SU-DHL-6 (cell line): ENCODE data around the gene DOCK1.

Source experiments
- H2AFZ ChIP-seq: fragments of 200-600 bp; sonication (generic); 2 replicates; pipeline ENCODE4 v1.6.1; 2014; ENCODE audit warnings: low read depth, mild to moderate bottlenecking, moderate library complexity, mixed read lengths, antibody characterized with exemption, low read length; ENCODE audit not compliant: severe bottlenecking
- H3F3A ChIP-seq: fragments of 200-600 bp; shearing (Covaris generic); 2 replicates; pipeline ENCODE4 v1.6.0; 2016; ENCODE audit warnings: antibody characterized with exemption, mild to moderate bottlenecking; ENCODE audit not compliant: insufficient read depth
- H3K27ac ChIP-seq: fragments of 200-600 bp; sonication (generic); 2 replicates; pipeline ENCODE4 v1.5.1; 2016; ENCODE audit warnings: low read depth, mild to moderate bottlenecking, low read length, moderate library complexity, mixed read lengths
- H3K27me3 ChIP-seq: fragments of 200-600 bp; sonication (generic), shearing (Covaris generic); 2 replicates; pipeline ENCODE4 v1.6.0; 2014; ENCODE audit warnings: mild to moderate bottlenecking, low read length
- H3K36me3 ChIP-seq: fragments of 200-600 bp; sonication (generic); 2 replicates; pipeline ENCODE4 v1.6.1; 2014; ENCODE audit warnings: mild to moderate bottlenecking, low read length, mixed read lengths
- H3K4me2 ChIP-seq: fragments of 300-600, 200-600 bp; shearing (Covaris generic), sonication (generic); 2 replicates; pipeline ENCODE4 v1.6.0; 2014; ENCODE audit warnings: low read length, low read depth, mild to moderate bottlenecking; ENCODE audit not compliant: poor library complexity, severe bottlenecking
- H3K4me3 ChIP-seq: fragments of 200-600 bp; sonication (generic); 2 replicates; pipeline ENCODE4 v1.5.1; 2014; ENCODE audit warnings: antibody characterized with exemption, low read length, mild to moderate bottlenecking, mixed read lengths; ENCODE audit not compliant: insufficient read depth, poor library complexity, severe bottlenecking
- H3K79me2 ChIP-seq: fragments of 200-600 bp; sonication (generic); 2 replicates; pipeline ENCODE4 v1.6.1; 2014; ENCODE audit warnings: mild to moderate bottlenecking, low read length, moderate library complexity; ENCODE audit not compliant: insufficient read depth
- H3K9ac ChIP-seq: fragments of 200-600 bp; sonication (generic); 2 replicates; pipeline ENCODE4 v1.7.0; 2014; ENCODE audit warnings: mild to moderate bottlenecking, low read length
- H3K9me2 ChIP-seq: fragments of 200-600 bp; sonication (generic); replicated peaks from 2 replicates; pipeline ENCODE4 v1.6.1; 2014; ENCODE audit warnings: low read length; ENCODE audit not compliant: insufficient read depth
- H3K9me3 ChIP-seq: fragments of 200-600 bp; sonication (generic); 2 replicates; pipeline ENCODE4 v1.6.1; 2014; ENCODE audit warnings: low read length, mixed read lengths; ENCODE audit not compliant: insufficient read depth
- H4K20me1 ChIP-seq: fragments of 200-600 bp; sonication (generic); 2 replicates; pipeline ENCODE4 v1.6.1; 2014; ENCODE audit warnings: low read depth, mild to moderate bottlenecking, antibody characterized with exemption, low read length, moderate library complexity, mixed read lengths
- CTCF ChIP-seq: fragments of 200-600 bp; sonication (generic); IDR thresholded peaks from one replicate; pipeline ENCODE4 v1.5.1; 2017; ENCODE audit warnings: antibody characterized with exemption, mild to moderate bottlenecking, low read length, moderate library complexity; ENCODE audit not compliant: insufficient read depth, poor library complexity, severe bottlenecking
- EZH2phosphoT487 ChIP-seq: fragments of 200-600 bp; sonication (generic), shearing (Covaris generic); conservative IDR thresholded peaks from 2 replicates; pipeline ENCODE4 v1.6.1; 2018; ENCODE audit warnings: mild to moderate bottlenecking, antibody characterized with exemption, low read length, moderate library complexity, mixed read lengths

The DOCK1 gene

GRCh38 chr10:126921162-126921561 lies 15.9 kb downstream of the DOCK1 start:
- Histone ChIP-seq H3K9ac (no peak overlapping the region), H2AFZ (no peak overlapping the region), H4K20me1 (no peaks in the 10 kb centered on the region), H3F3A (no peaks in the 10 kb centered on the region), H3K36me3 (no peaks in the 10 kb centered on the region), H3K27ac (no peak overlapping the region), H3K4me3 (no peak overlapping the region), H3K4me2 (no peak overlapping the region), H3K9me3 (no peaks in the 10 kb centered on the region), H3K27me3 (no peaks in the 10 kb centered on the region), H3K9me2 (no peaks in the 10 kb centered on the region), H3K79me2 (no peaks in the 10 kb centered on the region)
- TF ChIP-seq EZH2phosphoT487: no peak
- TF ChIP-seq CTCF: no peak

GRCh38 chr10:126921974-126922525 lies 16.8 kb downstream of the DOCK1 start:
- Histone ChIP-seq H3F3A (no peaks in the 10 kb centered on the region), H2AFZ (no peak overlapping the region), H3K79me2 (no peaks in the 10 kb centered on the region), H3K9me2 (no peaks in the 10 kb centered on the region), H3K9ac (no peak overlapping the region), H3K4me3 (no peak overlapping the region), H3K27ac (no peak overlapping the region), H3K27me3 (no peaks in the 10 kb centered on the region), H3K4me2 (no peak overlapping the region), H3K9me3 (no peaks in the 10 kb centered on the region), H3K36me3 (no peaks in the 10 kb centered on the region), H4K20me1 (no peaks in the 10 kb centered on the region)
- TF ChIP-seq EZH2phosphoT487 (no peak), CTCF (no peak)

GRCh38 chr10:126924180-126924914 lies 19.1 kb downstream of the DOCK1 start:
- Histone ChIP-seq H3K9ac (no peak overlapping the region), H3K9me2 (no peaks in the 10 kb centered on the region), H3F3A (no peaks in the 10 kb centered on the region), H3K79me2 (no peaks in the 10 kb centered on the region), H3K36me3 (no peaks in the 10 kb centered on the region), H2AFZ (no peak overlapping the region), H4K20me1 (no peaks in the 10 kb centered on the region), H3K4me2 (no peak overlapping the region), H3K27me3 (no peaks in the 10 kb centered on the region), H3K9me3 (no peaks in the 10 kb centered on the region), H3K27ac (no peak overlapping the region), H3K4me3 (no peak overlapping the region)
- TF ChIP-seq EZH2phosphoT487 (no peak), CTCF (no peak)
